HepG2 (cell line): ENCODE data around the gene CACNA2D3. TPM values are rescaled to one million over a fixed set of nuclear protein-coding genes. Genes with fewer than 3 reads are reported as not detected.

Source experiments
- ATAC-seq: fragments of 200-7000 bp; cut with Tn5 transposase; 3 replicates; pipeline ENCODE4 v1.9.1; 2020; ENCODE audit warnings: mild to moderate bottlenecking, moderate library complexity
- BruUV-seq: library from RNA; stranded (reverse); fragments of 400-500 nt; replicated peaks from 2 replicates; lab custom pipeline; 2021; lab: Mats Ljungman, UMichigan
- CTCF ChIA-PET: fragments of 300-600 bp; formaldehyde crosslinking; extraction: SDS; loops from one replicate; lab custom pipeline; 2021; ENCODE audit warnings: low total read pairs, inconsistent platforms, low intra/inter-chr PET ratio; lab: Yijun Ruan, JAX
- POLR2A ChIA-PET: fragments of 350-600 bp; sonication (Branson Sonifier 250); formaldehyde crosslinking; loops from one replicate; lab custom pipeline; 2020; ENCODE audit warnings: antibody characterized with exemption, inconsistent platforms; lab: Yijun Ruan, JAX
- DNase-seq: peaks from one replicate; pipeline ENCODE4 v3.0.0-alpha.2; 2015; ENCODE audit warnings: low spot score
- FAIRE-seq: peaks from 3 replicates; lab custom pipeline; 2011; peaks lifted over from hg19 to GRCh38; lab: Jason Lieb, UNC
- H2AFZ ChIP-seq: one replicate; pipeline ENCODE4 v1.6.1; 2011; ENCODE audit warnings: low read length, inconsistent platforms
- H3K27ac ChIP-seq: fragments of 300-600 bp; 3 replicates; pipeline ENCODE4 v1.8.0; 2011; ENCODE audit warnings: mixed run types, mild to moderate bottlenecking, mixed read lengths, low read length, inconsistent platforms; ENCODE audit not compliant: insufficient read depth; ENCODE audit errors: extremely low read length
- H3K27me3 ChIP-seq, 2 experiments: fragments of 200-600 bp in 1 of 2; 2 replicates in 1 of 2; 3 replicates in 1 of 2; pipeline versions ENCODE4 v1.6.0 to v1.8.0; 2011; ENCODE audit warnings: low read length in 2 of 2, mild to moderate bottlenecking in 2 of 2, moderate library complexity in 2 of 2, inconsistent platforms in 1 of 2; ENCODE audit not compliant: insufficient read depth in 2 of 2, control insufficient read depth in 1 of 2
- H3K36me3 ChIP-seq, 2 experiments: fragments of 200-600 bp in 1 of 2; replicated peaks in 1 of 2; 2 replicates in 1 of 2; 3 replicates in 1 of 2; pipeline versions ENCODE4 v1.5.1 to v1.8.0; 2011; ENCODE audit warnings: low read length in 2 of 2, inconsistent platforms in 1 of 2; ENCODE audit not compliant: insufficient read depth in 2 of 2, control insufficient read depth in 1 of 2
- H3K4me1 ChIP-seq: 2 replicates; pipeline ENCODE4 v1.5.1; 2012; ENCODE audit warnings: low read length, inconsistent platforms; ENCODE audit not compliant: insufficient read depth
- H3K4me2 ChIP-seq: 2 replicates; pipeline ENCODE4 v1.6.0; 2011; ENCODE audit warnings: low read depth, low read length, inconsistent platforms
- H3K4me3 ChIP-seq, 3 experiments: fragments of 200-600 bp in 1 of 3; sonication (generic), shearing (Covaris generic) in 1 of 3; replicated peaks in 1 of 3; 2 replicates each; pipeline ENCODE4 v1.5.1; 2011 to 2016; ENCODE audit warnings: low read length in 3 of 3, inconsistent platforms in 2 of 3, low read depth in 2 of 3, mild to moderate bottlenecking in 2 of 3, control low read depth in 1 of 3, mixed read lengths in 1 of 3; ENCODE audit not compliant: insufficient read depth in 1 of 3
- H3K79me2 ChIP-seq: one replicate; pipeline ENCODE4 v1.6.1; 2011; ENCODE audit warnings: low read length, inconsistent platforms; ENCODE audit not compliant: insufficient read depth
- H3K9ac ChIP-seq: 2 replicates; pipeline ENCODE4 v1.6.0; 2011; ENCODE audit warnings: mild to moderate bottlenecking, low read depth, low read length, inconsistent platforms; ENCODE audit not compliant: insufficient read depth
- H3K9me3 ChIP-seq: 2 replicates; pipeline ENCODE4 v1.5.1; 2012; ENCODE audit warnings: mild to moderate bottlenecking, low read length
- H4K20me1 ChIP-seq: 2 replicates; pipeline ENCODE4 v1.6.0; 2011; ENCODE audit warnings: inconsistent platforms, mild to moderate bottlenecking, low read length, moderate library complexity; ENCODE audit not compliant: insufficient read depth
- JUNB ChIP-seq: sonication (generic); formaldehyde crosslinking; IDR thresholded peaks from 2 replicates; pipeline ENCODE4 v1.8.0; 2022; ENCODE audit warnings: missing genetic modification reagents, mild to moderate bottlenecking, borderline replicate concordance
- RELA ChIP-seq: sonication (generic); formaldehyde crosslinking; IDR thresholded peaks from 2 replicates; pipeline ENCODE4 v1.4.0; 2020; ENCODE audit warnings: missing genetic modification reagents
- SAP130 ChIP-seq: IDR thresholded peaks from 2 replicates; pipeline ENCODE4 v1.6.1; 2016; ENCODE audit warnings: low read depth
- WGBS: methylation state at CpG from one replicate; pipeline ENCODE4 v1.1.6; 2017; ENCODE audit warnings: low lambda C conversion rate; 5-methylcytosine and 5-hydroxymethylcytosine counted together
- in situ Hi-C: cut with HindIII; loops from 2 replicates; pipeline ENCODE4 v1.10.0; 2017; ENCODE audit warnings: low pct_unique_long_range_greater_than_20kb; ENCODE audit not compliant: extremely low pct_ligation_motif_present
- intact Hi-C: fragments of 100-400 bp; cut with micrococcal nuclease; formaldehyde crosslinking; loops from one replicate; pipeline ENCODE4 v1.10.0; 2022; ENCODE audit not compliant: unreplicated experiment
- polyA plus RNA-seq, 8 experiments: library from polyadenylated mRNA; depleted of rRNA in 3 of 8; stranded (reverse) in 7 of 8; unstranded in 1 of 8; fragments of >200 nt; fragmentation: Illumina TruSeq in 4 of 8; extraction: Trizol in 4 of 8; gene quantifications; 2 replicates each; pipeline versions ENCODE4 v1.2.1 to v1.2.3, GENCODE V29; 2011 to 2016; ENCODE audit warnings: low read depth in 4 of 8, missing spikeins in 1 of 8, mixed read lengths in 1 of 8; ENCODE audit not compliant: insufficient read depth in 1 of 8
- total RNA-seq, 5 experiments: library from RNA; depleted of rRNA; stranded (reverse); fragments of >200 nt; fragmentation: Illumina TruSeq; extraction: Trizol; gene quantifications; 2 replicates each; pipeline ENCODE4 v1.2.3, GENCODE V29; 2016; ENCODE audit warnings: low read depth in 1 of 5
- TF ChIP-seq, protein P1 (sequence below): sonication (generic); formaldehyde crosslinking; IDR thresholded peaks from 2 replicates; pipeline ENCODE4 v1.4.0; 2020; ENCODE audit warnings: missing genetic modification reagents
- TF ChIP-seq, protein P2 (sequence below): IDR thresholded peaks from 2 replicates; pipeline ENCODE4 v1.6.1; 2012; ENCODE audit warnings: low read length, improper control_type of control experiment

Gene CACNA2D3
- total and polyA plus RNA-seq, 2 of the 13 experiments (the other 11 are each of a cell fraction or from before 2014, with no cell fraction given) = not detected

DNA sequence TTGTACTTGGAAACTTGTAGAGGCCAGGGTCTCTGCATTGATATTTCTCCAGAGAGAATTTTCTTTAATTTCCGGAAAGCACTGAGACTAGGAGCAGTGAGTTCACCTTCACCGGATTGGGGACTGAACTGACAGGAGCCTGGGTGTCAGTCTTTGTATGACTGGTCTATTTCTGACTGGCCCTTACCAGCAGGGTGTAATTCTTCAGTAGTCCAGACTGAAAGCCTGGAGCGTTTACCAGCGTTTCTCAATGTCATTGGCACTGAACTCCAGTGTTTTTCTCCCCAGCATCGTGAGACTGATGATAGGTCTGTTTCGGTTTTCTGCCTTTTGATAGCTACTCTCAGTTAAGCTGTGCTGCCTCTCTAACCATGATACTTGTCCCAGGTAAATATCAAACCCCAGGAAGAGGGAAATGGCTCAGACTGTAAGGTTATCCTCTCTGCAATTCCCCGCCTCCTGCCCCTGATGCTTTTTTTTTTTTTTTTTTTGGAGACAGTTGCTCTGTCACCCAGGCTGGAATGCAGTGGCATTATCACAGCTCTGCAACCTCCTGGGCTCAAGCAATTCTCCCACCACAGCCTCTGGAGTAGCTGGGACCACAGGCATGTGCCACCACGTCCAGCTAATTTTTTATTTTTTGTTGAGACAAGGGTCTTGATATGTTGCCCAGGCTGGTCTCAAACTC is 103.6 kb downstream of the CACNA2D3 start:
- no peak for DNase-seq
- no peaks in the 10 kb centered on the region for H3K79me2 ChIP-seq
- no peak overlapping the region for H3K27ac ChIP-seq
- no peak for FAIRE-seq
- ChIA-PET CTCF (no interaction called here), POLR2A (no interaction called here)
- peaks cover 0 to 2% of the 10 kb centered on the region in 2 experiments; a peak in 1 of 5 replicates for H3K27me3 ChIP-seq
- H3K4me1 ChIP-seq = peaks cover 4% of the 10 kb centered on the region; the same call in 1 of the 2 replicates
- H3K4me3 ChIP-seq = no peak overlapping the region
- in situ Hi-C loops = no loop called here
- H2AFZ ChIP-seq = no peak overlapping the region
- no peaks in the 10 kb centered on the region for H3K36me3 ChIP-seq
- WGBS = 10% methylated on average over 8 of the region's 8 CpGs
- no peak for TF ChIP-seq SAP130 (CRISPR knock-in tag)
- TF ChIP-seq RELA (CRISPR knock-in tag) = no peak
- TF ChIP-seq, protein P1, sequence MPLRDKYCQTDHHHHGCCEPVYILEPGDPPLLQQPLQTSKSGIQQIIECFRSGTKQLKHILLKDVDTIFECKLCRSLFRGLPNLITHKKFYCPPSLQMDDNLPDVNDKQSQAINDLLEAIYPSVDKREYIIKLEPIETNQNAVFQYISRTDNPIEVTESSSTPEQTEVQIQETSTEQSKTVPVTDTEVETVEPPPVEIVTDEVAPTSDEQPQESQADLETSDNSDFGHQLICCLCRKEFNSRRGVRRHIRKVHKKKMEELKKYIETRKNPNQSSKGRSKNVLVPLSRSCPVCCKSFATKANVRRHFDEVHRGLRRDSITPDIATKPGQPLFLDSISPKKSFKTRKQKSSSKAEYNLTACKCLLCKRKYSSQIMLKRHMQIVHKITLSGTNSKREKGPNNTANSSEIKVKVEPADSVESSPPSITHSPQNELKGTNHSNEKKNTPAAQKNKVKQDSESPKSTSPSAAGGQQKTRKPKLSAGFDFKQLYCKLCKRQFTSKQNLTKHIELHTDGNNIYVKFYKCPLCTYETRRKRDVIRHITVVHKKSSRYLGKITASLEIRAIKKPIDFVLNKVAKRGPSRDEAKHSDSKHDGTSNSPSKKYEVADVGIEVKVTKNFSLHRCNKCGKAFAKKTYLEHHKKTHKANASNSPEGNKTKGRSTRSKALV (CRISPR knock-in tag) = no peak
- TF ChIP-seq, protein P2, sequence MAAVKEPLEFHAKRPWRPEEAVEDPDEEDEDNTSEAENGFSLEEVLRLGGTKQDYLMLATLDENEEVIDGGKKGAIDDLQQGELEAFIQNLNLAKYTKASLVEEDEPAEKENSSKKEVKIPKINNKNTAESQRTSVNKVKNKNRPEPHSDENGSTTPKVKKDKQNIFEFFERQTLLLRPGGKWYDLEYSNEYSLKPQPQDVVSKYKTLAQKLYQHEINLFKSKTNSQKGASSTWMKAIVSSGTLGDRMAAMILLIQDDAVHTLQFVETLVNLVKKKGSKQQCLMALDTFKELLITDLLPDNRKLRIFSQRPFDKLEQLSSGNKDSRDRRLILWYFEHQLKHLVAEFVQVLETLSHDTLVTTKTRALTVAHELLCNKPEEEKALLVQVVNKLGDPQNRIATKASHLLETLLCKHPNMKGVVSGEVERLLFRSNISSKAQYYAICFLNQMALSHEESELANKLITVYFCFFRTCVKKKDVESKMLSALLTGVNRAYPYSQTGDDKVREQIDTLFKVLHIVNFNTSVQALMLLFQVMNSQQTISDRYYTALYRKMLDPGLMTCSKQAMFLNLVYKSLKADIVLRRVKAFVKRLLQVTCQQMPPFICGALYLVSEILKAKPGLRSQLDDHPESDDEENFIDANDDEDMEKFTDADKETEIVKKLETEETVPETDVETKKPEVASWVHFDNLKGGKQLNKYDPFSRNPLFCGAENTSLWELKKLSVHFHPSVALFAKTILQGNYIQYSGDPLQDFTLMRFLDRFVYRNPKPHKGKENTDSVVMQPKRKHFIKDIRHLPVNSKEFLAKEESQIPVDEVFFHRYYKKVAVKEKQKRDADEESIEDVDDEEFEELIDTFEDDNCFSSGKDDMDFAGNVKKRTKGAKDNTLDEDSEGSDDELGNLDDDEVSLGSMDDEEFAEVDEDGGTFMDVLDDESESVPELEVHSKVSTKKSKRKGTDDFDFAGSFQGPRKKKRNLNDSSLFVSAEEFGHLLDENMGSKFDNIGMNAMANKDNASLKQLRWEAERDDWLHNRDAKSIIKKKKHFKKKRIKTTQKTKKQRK = no peak
- no peak for TF ChIP-seq JUNB
- no peak overlapping the region for H3K9ac ChIP-seq
- no TSS peak for BruUV-seq
- H3K9me3 ChIP-seq = no peaks in the 10 kb centered on the region
- intact Hi-C loops = no loop called here
- 0 out of 3 replicates have a peak, but pooled peaks have one; percentile 31 for ATAC-seq
- no peak overlapping the region for H3K4me2 ChIP-seq
- H4K20me1 ChIP-seq = no peaks in the 10 kb centered on the region
